HL-60 (cell line): ENCODE results near the gene ATP10B.

Source experiments
- DNase-seq, 2 experiments: peaks; one replicate each; pipeline ENCODE4 v3.0.0-alpha.2; 2010 to 2020; ENCODE audit warnings: low read depth in 1 of 2, low spot score in 1 of 2
- H3K27ac ChIP-seq: fragments of 250-450 bp; sonication (Bioruptor Pico); replicated peaks from 2 replicates; pipeline ENCODE4 v1.5.1; 2020; ENCODE audit warnings: mild to moderate bottlenecking, moderate library complexity
- H3K27me3 ChIP-seq: fragments of 250-450 bp; sonication (Bioruptor Pico); 2 replicates; pipeline ENCODE4 v1.5.1; 2021; ENCODE audit warnings: mild to moderate bottlenecking, moderate library complexity; ENCODE audit not compliant: insufficient read depth, poor library complexity, severe bottlenecking
- H3K4me3 ChIP-seq: replicated peaks from 2 replicates; pipeline ENCODE4 v1.5.1; 2011; ENCODE audit warnings: mild to moderate bottlenecking, control low read depth, low read length; ENCODE audit not compliant: insufficient read depth
- CTCF ChIP-seq: IDR thresholded peaks from one replicate; pipeline ENCODE4 v1.5.1; 2011; ENCODE audit warnings: low read length, control low read depth, inconsistent platforms; ENCODE audit not compliant: insufficient read depth
- GABPA ChIP-seq: IDR thresholded peaks from 2 replicates; pipeline ENCODE4 v1.6.1; 2012; ENCODE audit warnings: low read depth
- POLR2AphosphoS5 ChIP-seq: IDR thresholded peaks from 2 replicates; pipeline ENCODE4 v1.6.1; 2012; ENCODE audit warnings: low read depth
- REST ChIP-seq: IDR thresholded peaks from 2 replicates; pipeline ENCODE4 v1.6.1; 2012; ENCODE audit warnings: low read depth; ENCODE audit not compliant: insufficient replicate concordance
- SPI1 ChIP-seq: IDR thresholded peaks from 2 replicates; pipeline ENCODE4 v1.6.1; 2012; ENCODE audit warnings: low read depth, mild to moderate bottlenecking, borderline replicate concordance

The ATP10B gene

GRCh38 chr5:160744268-160745101 is 107.5 kb downstream of the ATP10B start:
- DNase-seq = no peak
- Histone ChIP-seq H3K27me3 (no peaks in the 10 kb centered on the region), H3K4me3 (no peak overlapping the region), H3K27ac (no peak overlapping the region)
- TF ChIP-seq CTCF (no peak), POLR2AphosphoS5 (no peak), GABPA (no peak), SPI1 (no peak), REST (no peak)

- no peak for DNase-seq
- Histone ChIP-seq H3K27ac (no peak overlapping the region), H3K4me3 (no peak overlapping the region), H3K27me3 (no peaks in the 10 kb centered on the region)
- TF ChIP-seq REST = no peak
- TF ChIP-seq POLR2AphosphoS5 = no peak
- no peak for TF ChIP-seq CTCF
- TF ChIP-seq GABPA = no peak
- TF ChIP-seq SPI1 = no peak
Measured at GRCh38 chr5:160743027-160743426, 109.0 kb downstream of the ATP10B start.

- no peak for DNase-seq
- H3K27me3 ChIP-seq = no peaks in the 10 kb centered on the region
- no peak overlapping the region for H3K27ac ChIP-seq
- TF ChIP-seq REST = no peak
- no peak for TF ChIP-seq CTCF
- no peak for TF ChIP-seq SPI1
- TF ChIP-seq GABPA = no peak
- no peak for TF ChIP-seq POLR2AphosphoS5
- H3K4me3 ChIP-seq = no peak overlapping the region
Measured at GRCh38 chr5:160742446-160742845, 109.6 kb downstream of the ATP10B start.
